CD14-positive monocyte (primary cell): ENCODE results near the gene CPSF3. TPM values are rescaled to one million over a fixed set of nuclear protein-coding genes. Genes with fewer than 3 reads are reported as not detected.

Source experiments
- DNase-seq, 3 donors: peaks; one replicate each; pipeline ENCODE4 v3.0.0-alpha.2; 2011 to 2022
- H2AFZ ChIP-seq: 2 replicates; pipeline ENCODE4 v1.6.0; 2012; ENCODE audit warnings: mild to moderate bottlenecking, low read depth, low read length, inconsistent platforms; ENCODE audit not compliant: insufficient read depth, poor library complexity, severe bottlenecking
- H3K27ac ChIP-seq, 2 donors: 1 replicate in 1 of 2; 2 replicates in 1 of 2; pipeline ENCODE4 v1.5.1; 2012 to 2013; ENCODE audit warnings: low read length in 2 of 2, control low read depth in 1 of 2, inconsistent platforms in 1 of 2, low read depth in 1 of 2, mild to moderate bottlenecking in 1 of 2
- H3K27me3 ChIP-seq, 2 donors: one replicate each; pipeline versions ENCODE4 v1.6.0 to v1.6.1; 2011 to 2013; ENCODE audit warnings: low read length in 2 of 2; ENCODE audit not compliant: control insufficient read depth in 2 of 2, insufficient read depth in 2 of 2
- H3K36me3 ChIP-seq, 2 donors: replicated peaks in 1 of 2; 1 replicate in 1 of 2; 2 replicates in 1 of 2; pipeline versions ENCODE4 v1.5.1 to v1.6.1; 2012 to 2013; ENCODE audit warnings: low read length in 2 of 2, control low read depth in 1 of 2, inconsistent platforms in 1 of 2, mild to moderate bottlenecking in 1 of 2; ENCODE audit not compliant: insufficient read depth in 2 of 2, control insufficient read depth in 1 of 2
- H3K4me1 ChIP-seq, 2 donors: 1 replicate in 1 of 2; 2 replicates in 1 of 2; pipeline versions ENCODE4 v1.5.1 to v1.6.1; 2012 to 2013; ENCODE audit warnings: low read length in 2 of 2, control low read depth in 1 of 2, inconsistent platforms in 1 of 2, mild to moderate bottlenecking in 1 of 2, moderate library complexity in 1 of 2; ENCODE audit not compliant: insufficient read depth in 2 of 2, control insufficient read depth in 1 of 2
- H3K4me2 ChIP-seq: replicated peaks from 2 replicates; pipeline ENCODE3; 2012; ENCODE audit warnings: low read length, moderate library complexity, mild to moderate bottlenecking; ENCODE audit not compliant: poor library complexity, severe bottlenecking; ENCODE audit errors: extremely low read depth
- H3K4me3 ChIP-seq, 3 experiments: fragments of 200-600 bp in 1 of 3; sonication (generic) in 1 of 3; replicated peaks in 1 of 3; 1 replicate in 2 of 3; 2 replicates in 1 of 3; pipeline ENCODE4 v1.5.1; 2011 to 2013; ENCODE audit warnings: low read length in 3 of 3, mild to moderate bottlenecking in 3 of 3, control low read depth in 2 of 3, low read depth in 2 of 3, inconsistent platforms in 1 of 3, moderate library complexity in 1 of 3
- H3K79me2 ChIP-seq: 2 replicates; pipeline ENCODE4 v1.6.0; 2012; ENCODE audit warnings: mild to moderate bottlenecking, control low read depth, inconsistent platforms, low read length, moderate library complexity; ENCODE audit not compliant: insufficient read depth
- H3K9ac ChIP-seq: 2 replicates; pipeline ENCODE4 v1.6.0; 2017; ENCODE audit warnings: low read length, mild to moderate bottlenecking; ENCODE audit not compliant: insufficient read depth, poor library complexity, severe bottlenecking
- H3K9me3 ChIP-seq, 2 donors: replicated peaks in 1 of 2; 1 replicate in 1 of 2; 2 replicates in 1 of 2; pipeline versions ENCODE4 v1.5.1 to v1.6.1; 2012 to 2013; ENCODE audit warnings: low read length in 2 of 2, control low read depth in 1 of 2; ENCODE audit not compliant: control insufficient read depth in 1 of 2, insufficient read depth in 1 of 2
- H4K20me1 ChIP-seq: 2 replicates; pipeline ENCODE4 v1.6.0; 2012; ENCODE audit warnings: mild to moderate bottlenecking, low read length, control low read depth, moderate library complexity; ENCODE audit not compliant: insufficient read depth
- H3K27ac Mint-ChIP-seq, 7 donors: one replicate each; pipeline ENCODE4 v1.8.0; 2020; ENCODE audit warnings: mild to moderate bottlenecking in 7 of 7, mixed read lengths in 7 of 7, moderate library complexity in 6 of 7, inconsistent platforms in 2 of 7
- H3K27me3 Mint-ChIP-seq, 3 donors: one replicate each; pipeline ENCODE4 v1.8.0; 2021 to 2022; ENCODE audit warnings: low read depth in 3 of 3, mild to moderate bottlenecking in 3 of 3, mixed read lengths in 3 of 3, moderate library complexity in 3 of 3, inconsistent platforms in 1 of 3
- H3K36me3 Mint-ChIP-seq, 2 donors: one replicate each; pipeline ENCODE4 v1.8.0; 2020; ENCODE audit warnings: mixed read lengths in 2 of 2, inconsistent platforms in 1 of 2, mild to moderate bottlenecking in 1 of 2
- H3K4me1 Mint-ChIP-seq: one replicate; pipeline ENCODE4 v1.8.0; 2020; ENCODE audit warnings: mild to moderate bottlenecking, mixed read lengths
- H3K4me3 Mint-ChIP-seq, 2 donors: one replicate each; pipeline ENCODE4 v1.8.0; 2020; ENCODE audit warnings: mild to moderate bottlenecking in 2 of 2, mixed read lengths in 2 of 2, moderate library complexity in 1 of 2
- H3K9me3 Mint-ChIP-seq, 7 donors: one replicate each; pipeline ENCODE4 v1.8.0; 2020 to 2022; ENCODE audit warnings: mixed read lengths in 7 of 7, mild to moderate bottlenecking in 6 of 7, moderate library complexity in 6 of 7, inconsistent platforms in 2 of 7
- WGBS: methylation state at CpG from one replicate; pipeline ENCODE4 v1.1.5; 2013; ENCODE audit warnings: missing lambda C conversion rate; ENCODE audit not compliant: insufficient coverage; 5-methylcytosine and 5-hydroxymethylcytosine counted together
- intact Hi-C, 2 donors: fragments of 100-400 bp; cut with micrococcal nuclease; formaldehyde crosslinking; loops; one replicate each; pipeline versions ENCODE4 v1.15.0 to v1.15.1; 2023
- polyA plus RNA-seq, 3 donors: library from polyadenylated mRNA; depleted of rRNA in 1 of 3; unstranded in 2 of 3; stranded (reverse) in 1 of 3; fragments of 300-500 nt in 2 of 3; fragments of >200 nt in 1 of 3; fragmentation: Illumina TruSeq in 2 of 3; gene quantifications; 1 replicate in 2 of 3; 2 replicates in 1 of 3; pipeline ENCODE4 v1.2.3, GENCODE V29; 2012 to 2021
- TF ChIP-seq, protein P1 (sequence below): fragments of 200-600 bp; IDR thresholded peaks from one replicate; pipeline ENCODE4 v1.8.0; 2022; ENCODE audit warnings: antibody characterized with exemption, mild to moderate bottlenecking

Gene CPSF3
- polyA plus RNA-seq, 3 donors = 17.2 to 34.0 (median 26.6) TPM

DNA sequence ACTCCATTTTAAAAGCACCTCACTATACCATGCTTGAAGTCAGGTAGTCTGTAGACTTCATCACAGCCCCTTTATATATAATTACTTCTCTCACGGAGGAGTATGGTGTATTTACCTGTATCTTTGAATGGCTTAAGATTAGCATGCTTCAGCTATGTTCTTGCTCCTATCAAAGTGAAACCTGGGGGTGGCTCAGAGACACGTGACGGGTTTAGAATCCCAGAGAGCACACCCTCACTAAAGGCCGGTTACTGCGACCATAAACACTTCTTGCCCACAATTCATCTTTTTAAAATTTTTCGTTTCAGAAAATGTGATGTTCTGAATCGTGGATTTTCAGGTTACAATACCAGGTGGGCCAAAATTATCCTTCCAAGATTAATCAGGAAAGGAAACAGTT, 54.5 kb downstream of the CPSF3 start:
- peaks cover 24% of the 10 kb centered on the region for H3K4me1 Mint-ChIP-seq

DNA sequence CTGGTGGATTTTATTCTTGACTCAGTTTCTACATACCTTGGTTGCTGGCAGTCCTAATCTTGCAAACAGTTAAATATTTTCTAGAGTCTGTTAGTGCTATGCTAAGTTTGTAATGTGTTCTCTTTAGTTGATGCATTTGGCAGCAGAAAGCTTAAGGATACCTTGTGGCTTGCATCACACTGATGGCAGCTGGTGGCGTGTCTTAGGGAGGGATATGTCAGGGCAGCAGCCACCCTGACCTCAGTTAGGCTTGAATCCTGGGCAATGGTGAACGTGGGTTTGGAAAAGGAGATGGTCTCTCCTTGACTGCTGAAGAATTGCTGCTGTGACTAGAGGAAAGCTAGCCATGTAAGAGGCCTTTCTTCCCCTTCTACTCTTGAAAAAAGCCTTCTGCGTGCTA, 55.1 kb downstream of the CPSF3 start:
- DNase-seq = no peak
- Histone ChIP-seq H3K27me3 (no peaks in the 10 kb centered on the region), H3K27ac (no peak overlapping the region), H3K9ac (no peak overlapping the region), H3K4me3 (no peak overlapping the region), H3K9me3 (no peaks in the 10 kb centered on the region), H2AFZ (no peak overlapping the region), H3K4me1 (peaks cover 19 to 31% of the 10 kb centered on the region in 2 donors), H3K36me3 (peaks cover 37 to 68% of the 10 kb centered on the region in 2 donors), H3K79me2 (peaks cover 23% of the 10 kb centered on the region), H4K20me1 (peaks cover 63% of the 10 kb centered on the region), H3K4me2 (no peak overlapping the region)
- 100% methylated on average over 1 of the region's 3 CpGs for WGBS
- Mint-ChIP-seq H3K27ac (peak overlapping the region in 2 of 7 donors; percentile 33 to 62), H3K36me3 (peaks cover 45 to 58% of the 10 kb centered on the region in 2 donors), H3K4me1 (peaks cover 20% of the 10 kb centered on the region), H3K9me3 (no peaks in the 10 kb centered on the region), H3K27me3 (peaks cover 0 to 1% (median 0%) of the 10 kb centered on the region in 3 donors), H3K4me3 (no peak overlapping the region)
- intact Hi-C loops = no loop called here
- TF ChIP-seq, protein P1, sequence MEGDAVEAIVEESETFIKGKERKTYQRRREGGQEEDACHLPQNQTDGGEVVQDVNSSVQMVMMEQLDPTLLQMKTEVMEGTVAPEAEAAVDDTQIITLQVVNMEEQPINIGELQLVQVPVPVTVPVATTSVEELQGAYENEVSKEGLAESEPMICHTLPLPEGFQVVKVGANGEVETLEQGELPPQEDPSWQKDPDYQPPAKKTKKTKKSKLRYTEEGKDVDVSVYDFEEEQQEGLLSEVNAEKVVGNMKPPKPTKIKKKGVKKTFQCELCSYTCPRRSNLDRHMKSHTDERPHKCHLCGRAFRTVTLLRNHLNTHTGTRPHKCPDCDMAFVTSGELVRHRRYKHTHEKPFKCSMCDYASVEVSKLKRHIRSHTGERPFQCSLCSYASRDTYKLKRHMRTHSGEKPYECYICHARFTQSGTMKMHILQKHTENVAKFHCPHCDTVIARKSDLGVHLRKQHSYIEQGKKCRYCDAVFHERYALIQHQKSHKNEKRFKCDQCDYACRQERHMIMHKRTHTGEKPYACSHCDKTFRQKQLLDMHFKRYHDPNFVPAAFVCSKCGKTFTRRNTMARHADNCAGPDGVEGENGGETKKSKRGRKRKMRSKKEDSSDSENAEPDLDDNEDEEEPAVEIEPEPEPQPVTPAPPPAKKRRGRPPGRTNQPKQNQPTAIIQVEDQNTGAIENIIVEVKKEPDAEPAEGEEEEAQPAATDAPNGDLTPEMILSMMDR = no peak

More for the DNA sequence above, 54.5 kb downstream of the CPSF3 start:
- DNase-seq = no peak
- no peak overlapping the region for H3K27ac Mint-ChIP-seq
- peaks cover 22 to 34% of the 10 kb centered on the region in 2 donors for H3K4me1 ChIP-seq
- H3K27me3 Mint-ChIP-seq = peaks cover 0 to 2% (median 1%) of the 10 kb centered on the region in 3 donors
- H3K79me2 ChIP-seq = peaks cover 21% of the 10 kb centered on the region
- H3K4me3 Mint-ChIP-seq = no peak overlapping the region
- H3K4me2 ChIP-seq = no peak overlapping the region
- intact Hi-C loops = no loop called here
- WGBS = 100% methylated on average over 6 of the region's 7 CpGs
- peaks cover 42 to 57% of the 10 kb centered on the region in 2 donors for H3K36me3 Mint-ChIP-seq
- no peak overlapping the region for H2AFZ ChIP-seq
- no peak overlapping the region for H3K27ac ChIP-seq
- no peaks in the 10 kb centered on the region for H3K9me3 Mint-ChIP-seq
- H4K20me1 ChIP-seq = peaks cover 56% of the 10 kb centered on the region
- no peak overlapping the region for H3K4me3 ChIP-seq
- no peaks in the 10 kb centered on the region for H3K27me3 ChIP-seq
- no peaks in the 10 kb centered on the region for H3K9me3 ChIP-seq
- TF ChIP-seq, protein P1 = no peak
- no peak overlapping the region for H3K9ac ChIP-seq
- H3K36me3 ChIP-seq = peaks cover 30 to 62% of the 10 kb centered on the region in 2 donors
